HepG2 (cell line): ENCODE results near the gene MCF2L. TPM values are rescaled to one million over a fixed set of nuclear protein-coding genes. Genes with fewer than 3 reads are reported as not detected.

Source experiments
- PITX1 ChIP-seq: sonication (generic); formaldehyde crosslinking; IDR thresholded peaks from 2 replicates; pipeline ENCODE4 v1.5.1; 2020; ENCODE audit warnings: mild to moderate bottlenecking, missing genetic modification reagents
- SMYD3 ChIP-seq: sonication (generic); formaldehyde crosslinking; IDR thresholded peaks from 2 replicates; pipeline ENCODE4 v1.8.1; 2023; ENCODE audit warnings: mild to moderate bottlenecking, missing genetic modification reagents
- SP2 ChIP-seq: sonication (generic); formaldehyde crosslinking; IDR thresholded peaks from 2 replicates; pipeline ENCODE4 v1.5.1; 2020; ENCODE audit warnings: mild to moderate bottlenecking, missing genetic modification reagents
- ZEB1 ChIP-seq: IDR thresholded peaks from 2 replicates; pipeline ENCODE4 v1.6.1; 2012; ENCODE audit warnings: mild to moderate bottlenecking, low read depth, inconsistent platforms; ENCODE audit not compliant: insufficient replicate concordance
- ZNF205 ChIP-seq: IDR thresholded peaks from 2 replicates; pipeline ENCODE4 v1.6.1; 2018; ENCODE audit warnings: missing biosample characterization, missing genetic modification reagents
- ZNF251 ChIP-seq: sonication (generic); formaldehyde crosslinking; IDR thresholded peaks from 2 replicates; pipeline ENCODE4 v1.9.0; 2021; ENCODE audit warnings: mild to moderate bottlenecking, missing genetic modification reagents
- ZNF580 ChIP-seq: IDR thresholded peaks from 2 replicates; pipeline ENCODE4 v1.6.1; 2016; ENCODE audit warnings: low read depth, borderline replicate concordance
- polyA plus RNA-seq, 8 experiments: library from polyadenylated mRNA; depleted of rRNA in 3 of 8; stranded (reverse) in 7 of 8; unstranded in 1 of 8; fragments of >200 nt; fragmentation: Illumina TruSeq in 4 of 8; extraction: Trizol in 4 of 8; gene quantifications; 2 replicates each; pipeline versions ENCODE4 v1.2.1 to v1.2.3, GENCODE V29; 2011 to 2016; ENCODE audit warnings: low read depth in 4 of 8, missing spikeins in 1 of 8, mixed read lengths in 1 of 8; ENCODE audit not compliant: insufficient read depth in 1 of 8
- total RNA-seq, 5 experiments: library from RNA; depleted of rRNA; stranded (reverse); fragments of >200 nt; fragmentation: Illumina TruSeq; extraction: Trizol; gene quantifications; 2 replicates each; pipeline ENCODE4 v1.2.3, GENCODE V29; 2016; ENCODE audit warnings: low read depth in 1 of 5
- TF ChIP-seq, protein P1 (sequence below): sonication (generic); formaldehyde crosslinking; IDR thresholded peaks from 2 replicates; pipeline ENCODE4 v1.5.0; 2020; ENCODE audit warnings: mild to moderate bottlenecking, missing genetic modification reagents
- TF ChIP-seq, protein P2 (sequence below): sonication (generic); formaldehyde crosslinking; IDR thresholded peaks from 2 replicates; pipeline ENCODE4 v1.4.0; 2020; ENCODE audit warnings: mild to moderate bottlenecking, low read depth, missing genetic modification reagents

MCF2L gene
- total and polyA plus RNA-seq, 2 of the 13 experiments (the other 11 are each of a cell fraction or from before 2014, with no cell fraction given) = 19.4 to 28.4 TPM

DNA sequence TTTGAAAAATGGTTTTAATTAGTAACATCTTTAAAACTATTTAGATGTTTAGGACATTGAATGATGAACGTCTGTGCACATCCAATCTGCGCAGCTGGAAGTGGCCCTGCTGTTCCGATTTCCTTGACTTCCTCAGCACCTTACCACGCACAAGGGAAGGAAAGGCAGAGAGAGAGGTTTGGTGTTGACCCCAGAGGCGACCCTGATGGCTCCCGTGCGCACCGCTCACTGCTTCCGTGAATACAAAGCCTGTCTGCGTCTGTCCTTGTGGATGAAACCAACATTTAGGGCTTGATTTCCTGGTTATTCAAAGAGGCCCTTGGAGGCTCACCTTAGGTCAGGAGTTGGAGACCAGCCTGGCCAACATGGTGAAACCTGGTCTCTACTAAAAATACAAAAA lies 8.5 kb downstream of the MCF2L start (continued):
- TF ChIP-seq, protein P1, sequence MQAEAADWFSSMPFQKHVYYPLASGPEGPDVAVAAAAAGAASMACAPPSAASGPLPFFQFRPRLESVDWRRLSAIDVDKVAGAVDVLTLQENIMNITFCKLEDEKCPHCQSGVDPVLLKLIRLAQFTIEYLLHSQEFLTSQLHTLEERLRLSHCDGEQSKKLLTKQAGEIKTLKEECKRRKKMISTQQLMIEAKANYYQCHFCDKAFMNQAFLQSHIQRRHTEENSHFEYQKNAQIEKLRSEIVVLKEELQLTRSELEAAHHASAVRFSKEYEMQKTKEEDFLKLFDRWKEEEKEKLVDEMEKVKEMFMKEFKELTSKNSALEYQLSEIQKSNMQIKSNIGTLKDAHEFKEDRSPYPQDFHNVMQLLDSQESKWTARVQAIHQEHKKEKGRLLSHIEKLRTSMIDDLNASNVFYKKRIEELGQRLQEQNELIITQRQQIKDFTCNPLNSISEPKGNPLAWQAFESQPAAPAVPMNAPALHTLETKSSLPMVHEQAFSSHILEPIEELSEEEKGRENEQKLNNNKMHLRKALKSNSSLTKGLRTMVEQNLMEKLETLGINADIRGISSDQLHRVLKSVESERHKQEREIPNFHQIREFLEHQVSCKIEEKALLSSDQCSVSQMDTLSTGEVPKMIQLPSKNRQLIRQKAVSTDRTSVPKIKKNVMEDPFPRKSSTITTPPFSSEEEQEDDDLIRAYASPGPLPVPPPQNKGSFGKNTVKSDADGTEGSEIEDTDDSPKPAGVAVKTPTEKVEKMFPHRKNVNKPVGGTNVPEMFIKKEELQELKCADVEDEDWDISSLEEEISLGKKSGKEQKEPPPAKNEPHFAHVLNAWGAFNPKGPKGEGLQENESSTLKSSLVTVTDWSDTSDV = no peak
- TF ChIP-seq ZNF580 (no peak), ZEB1 (no peak), ZNF251 (CRISPR knock-in tag) (no peak), ZNF205 (CRISPR knock-in tag) (no peak), SP2 (no peak), SMYD3 (CRISPR knock-in tag) (no peak), PITX1 (CRISPR knock-in tag) (no peak)
- TF ChIP-seq, protein P2, sequence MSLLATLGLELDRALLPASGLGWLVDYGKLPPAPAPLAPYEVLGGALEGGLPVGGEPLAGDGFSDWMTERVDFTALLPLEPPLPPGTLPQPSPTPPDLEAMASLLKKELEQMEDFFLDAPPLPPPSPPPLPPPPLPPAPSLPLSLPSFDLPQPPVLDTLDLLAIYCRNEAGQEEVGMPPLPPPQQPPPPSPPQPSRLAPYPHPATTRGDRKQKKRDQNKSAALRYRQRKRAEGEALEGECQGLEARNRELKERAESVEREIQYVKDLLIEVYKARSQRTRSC (CRISPR knock-in tag) = no peak
